Measurements from ENCODE around the gene HARBI1.

HARBI1 gene, protein sequence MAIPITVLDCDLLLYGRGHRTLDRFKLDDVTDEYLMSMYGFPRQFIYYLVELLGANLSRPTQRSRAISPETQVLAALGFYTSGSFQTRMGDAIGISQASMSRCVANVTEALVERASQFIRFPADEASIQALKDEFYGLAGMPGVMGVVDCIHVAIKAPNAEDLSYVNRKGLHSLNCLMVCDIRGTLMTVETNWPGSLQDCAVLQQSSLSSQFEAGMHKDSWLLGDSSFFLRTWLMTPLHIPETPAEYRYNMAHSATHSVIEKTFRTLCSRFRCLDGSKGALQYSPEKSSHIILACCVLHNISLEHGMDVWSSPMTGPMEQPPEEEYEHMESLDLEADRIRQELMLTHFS

DNA sequence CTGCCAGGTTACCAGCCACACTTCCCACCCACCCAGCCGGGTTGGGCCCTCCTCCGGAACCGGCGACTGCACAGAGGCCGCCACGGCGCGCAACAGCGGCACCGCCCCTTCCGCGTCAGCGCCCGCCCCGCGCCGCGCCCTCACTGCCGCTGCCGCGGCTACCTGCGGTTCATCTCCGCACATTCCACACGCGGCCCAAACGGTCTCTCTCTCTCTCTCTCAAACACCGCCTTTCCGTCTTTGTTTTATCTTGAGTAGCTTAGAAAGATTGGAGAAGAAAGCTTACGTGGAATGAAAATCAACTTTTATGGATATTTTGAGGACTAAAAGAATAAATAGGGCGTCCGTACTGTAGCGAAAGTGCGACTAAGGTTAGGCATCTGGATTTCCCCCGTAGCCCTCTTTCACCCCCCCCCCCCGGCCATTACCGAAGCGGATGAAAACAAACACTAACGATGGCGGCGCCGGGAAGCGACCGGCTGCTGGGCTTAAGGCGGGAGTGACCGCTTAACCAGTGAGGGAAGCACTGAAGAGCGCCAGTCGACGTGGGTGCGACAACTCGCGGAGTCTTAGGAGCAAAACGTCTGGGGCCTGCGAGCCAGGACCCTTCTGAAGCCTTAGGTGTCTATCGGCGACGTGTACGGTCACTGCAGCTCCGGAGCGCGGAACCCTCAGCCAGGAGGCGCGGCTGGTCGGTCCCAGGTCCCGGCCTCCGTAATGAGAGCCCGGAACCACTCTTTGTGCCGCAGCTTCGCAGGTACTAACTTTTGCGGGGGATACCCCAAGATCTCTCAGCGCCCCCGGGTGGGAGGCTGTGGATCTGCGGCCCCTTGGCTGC is at the start of gene HARBI1, which contains the start of gene ATG13:
Gene HARBI1, minus strand, starts transcription at position 94 of the 838 bp plus-strand sequence. CDS start 990 bp downstream, outside the sequence.
Gene ATG13, plus strand, starts transcription at position 420 of the 838 bp plus-strand sequence. CDS start 26,739 bp downstream, outside the sequence.
- peak; percentile 79 to 99 (median 88) for DNase-seq
- intact Hi-C loops (cut with DNase I) = loop anchor here (1.0 kb wide), 1 partner anchor 23 kb away; the partner anchor contains the start of gene AMBRA1

DNA sequence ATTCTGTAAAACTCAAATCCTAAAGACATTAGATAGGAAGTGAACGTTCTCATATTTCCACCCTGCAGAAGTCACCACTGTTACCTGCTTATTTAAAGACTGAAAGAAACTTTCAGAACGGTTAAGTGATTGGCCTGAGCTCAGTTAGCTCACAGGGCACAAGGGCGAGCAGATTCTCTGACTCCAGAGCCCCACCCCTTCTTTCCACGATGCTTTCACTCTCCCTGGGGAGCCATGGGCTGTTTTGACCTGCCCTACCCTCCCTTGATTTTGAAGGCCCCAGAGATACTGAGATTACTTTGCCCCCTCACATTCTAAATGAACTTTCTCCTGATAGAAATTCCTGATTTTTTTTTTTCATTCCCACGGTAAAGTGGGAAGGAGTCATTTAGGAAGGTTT is 49.5 kb upstream of the HARBI1 start:
- peak in 1 of 10 donors; percentile 17 for DNase-seq
- intact Hi-C loops (cut with DNase I) = no loop called here

DNA sequence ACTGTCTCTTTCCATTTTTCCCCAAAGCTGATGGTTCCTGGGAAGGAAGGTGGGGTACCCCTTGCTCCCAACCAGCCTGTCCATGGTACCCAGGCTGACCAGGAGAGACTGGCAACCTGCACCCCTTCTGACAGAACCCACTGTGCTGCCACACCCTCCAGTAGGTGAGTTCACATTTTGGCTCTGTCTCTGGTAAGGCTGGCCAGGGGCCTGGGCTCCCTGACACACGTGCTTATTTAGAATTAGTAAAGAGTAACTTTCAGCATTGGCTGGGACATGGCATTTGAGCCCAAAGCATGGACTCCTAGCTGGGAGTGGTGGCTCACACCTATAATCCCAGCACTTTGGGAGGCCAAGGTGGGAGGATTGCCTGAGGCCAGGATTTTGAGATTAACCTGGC is 48.3 kb upstream of the HARBI1 start:
- intact Hi-C loops (cut with DNase I) = no loop called here
- peak in 1 of 10 donors; percentile 27 for DNase-seq

DNA sequence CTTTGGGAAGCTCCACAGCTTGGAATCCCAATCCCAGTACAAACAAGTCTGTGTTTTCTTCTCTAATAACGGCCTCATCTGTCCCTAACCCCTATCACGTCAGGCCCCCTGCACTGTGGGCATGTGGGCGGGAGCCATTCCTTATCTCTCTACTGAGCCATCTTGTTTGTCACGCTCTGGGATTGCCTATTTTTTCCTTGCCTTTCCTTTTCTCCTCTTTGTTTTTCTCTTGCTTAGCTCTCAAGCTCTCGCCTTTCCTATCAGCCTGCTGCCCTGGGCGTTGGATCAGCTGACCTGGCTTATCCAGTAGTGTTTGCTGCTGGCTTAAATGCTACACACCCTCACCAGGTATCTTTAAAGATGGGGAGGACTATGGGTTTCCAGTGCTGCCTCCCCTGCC is 47.6 kb upstream of the HARBI1 start:
- DNase-seq = no peak
- intact Hi-C loops (cut with DNase I) = no loop called here

DNA sequence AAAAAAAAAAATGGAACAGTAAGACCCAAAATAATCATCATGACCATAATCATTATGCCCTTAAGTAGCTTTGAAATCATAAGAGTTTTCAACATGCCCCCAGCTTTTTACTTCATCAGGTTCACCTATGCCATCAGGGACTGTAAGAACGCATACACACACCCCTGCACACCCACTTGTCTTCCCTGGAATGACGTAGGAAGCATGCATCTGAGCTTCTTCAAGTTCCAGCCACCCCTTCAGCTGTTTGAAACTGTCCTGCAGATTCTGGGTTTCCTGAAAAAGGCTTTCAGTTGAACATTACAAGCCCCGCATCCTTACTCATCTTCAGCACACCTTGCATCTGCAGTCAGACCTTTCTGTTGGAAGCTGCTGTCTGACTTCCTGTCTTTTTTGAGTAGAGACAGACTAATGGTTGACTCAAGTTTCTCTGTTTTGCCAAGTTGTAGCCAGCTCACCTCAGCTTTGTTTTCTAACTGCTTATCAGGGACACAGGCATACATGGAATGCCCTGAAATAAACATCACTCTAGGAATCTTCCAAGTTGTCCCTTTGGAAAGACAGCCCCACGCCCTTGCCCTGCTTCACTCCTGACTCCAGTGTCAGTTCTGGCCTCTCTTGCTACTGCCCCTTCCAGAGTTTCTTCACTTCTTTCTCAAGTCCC is 46.4 kb upstream of the HARBI1 start:
- intact Hi-C loops (cut with DNase I) = no loop called here
- no peak for DNase-seq

DNA sequence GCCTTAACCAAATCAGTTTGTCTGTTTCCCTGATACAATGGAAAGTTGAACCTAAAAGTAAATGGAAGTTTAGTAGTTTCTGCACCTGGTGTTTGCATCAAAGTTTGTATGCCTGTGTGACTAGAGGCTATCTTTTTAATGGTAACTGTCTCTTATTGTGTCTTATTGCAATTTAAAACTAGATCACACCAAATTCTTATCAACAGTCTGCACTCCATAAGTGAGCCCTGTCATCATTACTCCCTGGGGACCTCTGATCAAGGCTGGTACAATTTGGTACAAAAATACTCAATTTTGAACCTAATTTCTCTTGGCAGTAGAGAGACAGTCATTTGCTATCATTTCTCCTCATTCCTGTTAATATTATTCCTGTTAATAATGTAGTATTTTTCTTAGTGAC is 45.3 kb upstream of the HARBI1 start:
- intact Hi-C loops (cut with DNase I) = no loop called here
- no peak for DNase-seq

DNA sequence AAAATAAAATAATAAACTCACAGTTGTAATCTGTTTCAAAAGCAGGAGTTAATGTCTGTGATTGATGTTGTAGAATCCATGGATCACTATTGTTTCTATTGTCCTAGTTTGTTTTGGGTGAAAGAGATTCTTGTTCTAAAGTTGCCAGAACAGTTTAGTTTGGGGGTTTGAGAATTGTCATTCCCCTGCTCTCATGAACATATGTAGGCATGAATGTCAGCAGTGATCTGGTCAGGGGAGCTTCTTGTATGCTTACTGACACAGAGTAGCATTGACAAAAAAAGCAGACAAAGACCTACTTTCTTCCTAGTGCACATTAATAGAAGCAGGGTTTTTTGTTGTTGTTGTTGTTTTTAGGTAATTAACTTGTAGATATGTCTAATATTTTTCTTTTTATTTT is 44.8 kb upstream of the HARBI1 start:
- DNase-seq = no peak
- intact Hi-C loops (cut with DNase I) = no loop called here

DNA sequence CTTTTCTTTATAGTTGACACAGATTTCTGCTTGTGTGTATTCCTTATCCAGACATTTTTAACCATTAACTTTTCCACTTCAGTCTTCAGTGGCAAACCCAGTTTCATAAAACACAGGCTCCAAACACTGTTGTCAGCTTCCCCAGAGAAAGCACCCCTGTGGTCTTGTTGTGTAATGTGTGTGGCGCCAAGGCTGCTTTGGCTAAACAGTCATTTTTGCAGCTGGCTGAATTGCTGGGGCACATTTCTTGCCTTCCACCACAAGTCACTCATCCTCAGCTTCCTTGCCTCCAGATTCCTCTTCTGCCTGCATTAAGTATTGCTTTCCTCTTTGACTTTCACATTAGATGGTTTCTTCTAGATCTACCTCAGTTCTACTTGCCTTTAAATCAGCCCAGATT is 42.9 kb upstream of the HARBI1 start:
- no peak for DNase-seq
- intact Hi-C loops (cut with DNase I) = no loop called here

DNA sequence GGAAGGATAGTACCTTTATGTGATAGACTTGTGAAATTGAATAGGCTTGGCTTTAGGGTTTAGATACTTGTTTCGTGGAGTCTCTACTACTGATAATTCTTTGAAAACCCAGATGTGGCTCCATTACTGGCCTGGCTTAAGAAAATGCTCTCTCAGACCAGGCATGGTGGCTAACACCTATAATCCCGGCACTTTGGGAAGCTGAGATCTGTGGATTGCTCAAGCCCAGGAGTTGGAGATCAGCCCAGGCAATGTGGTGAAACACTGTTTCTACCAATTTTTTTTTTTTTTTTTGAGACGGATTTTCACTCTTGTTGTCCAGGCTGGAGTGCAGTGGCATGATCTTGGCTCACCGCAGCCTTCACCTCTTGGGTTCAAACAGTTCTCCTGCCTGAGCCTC is 41.2 kb upstream of the HARBI1 start:
- intact Hi-C loops (cut with DNase I) = no loop called here
- DNase-seq = no peak

DNA sequence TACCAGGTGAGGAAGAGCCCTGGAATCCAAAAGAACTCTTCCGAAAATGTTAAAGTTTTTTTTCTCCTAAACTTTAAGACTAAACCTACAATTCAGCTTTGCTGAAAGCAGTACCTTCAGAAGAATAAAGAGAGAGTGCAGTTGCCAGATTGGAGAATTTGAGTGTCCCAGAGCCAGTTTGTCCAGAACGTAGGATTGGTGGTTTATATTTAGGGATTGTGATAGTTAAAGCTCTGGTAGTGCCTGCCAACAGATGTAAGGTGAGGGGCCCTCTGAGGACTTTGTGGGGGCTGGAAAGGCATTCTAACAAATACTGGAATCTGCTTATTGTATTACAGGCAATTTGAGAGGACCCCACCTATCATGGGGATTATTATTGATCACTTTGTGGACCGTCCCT is 40.2 kb upstream of the HARBI1 start:
- DNase-seq = no peak
- intact Hi-C loops (cut with DNase I) = no loop called here

DNA sequence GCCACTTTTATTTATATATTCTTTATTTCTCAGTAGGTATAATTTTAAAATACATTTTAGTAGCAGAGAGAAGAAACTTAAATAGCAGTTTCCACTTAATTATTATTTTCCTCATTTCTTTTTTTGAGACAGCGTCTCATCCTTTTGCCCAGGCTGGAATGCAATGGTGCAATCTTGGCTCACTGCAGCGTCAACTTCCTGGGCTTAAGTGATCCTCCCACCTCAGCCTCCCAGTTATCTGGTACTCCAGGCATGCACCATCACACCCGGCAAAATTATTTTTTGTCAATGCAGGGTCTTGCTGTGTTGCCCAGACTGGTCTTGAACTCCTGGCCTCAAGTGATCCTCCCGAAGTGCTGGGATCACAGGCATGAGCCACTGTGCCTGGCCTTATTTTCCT is 38.6 kb upstream of the HARBI1 start:
- intact Hi-C loops (cut with DNase I) = no loop called here
- peak in 1 of 10 donors; percentile 26 for DNase-seq

DNA sequence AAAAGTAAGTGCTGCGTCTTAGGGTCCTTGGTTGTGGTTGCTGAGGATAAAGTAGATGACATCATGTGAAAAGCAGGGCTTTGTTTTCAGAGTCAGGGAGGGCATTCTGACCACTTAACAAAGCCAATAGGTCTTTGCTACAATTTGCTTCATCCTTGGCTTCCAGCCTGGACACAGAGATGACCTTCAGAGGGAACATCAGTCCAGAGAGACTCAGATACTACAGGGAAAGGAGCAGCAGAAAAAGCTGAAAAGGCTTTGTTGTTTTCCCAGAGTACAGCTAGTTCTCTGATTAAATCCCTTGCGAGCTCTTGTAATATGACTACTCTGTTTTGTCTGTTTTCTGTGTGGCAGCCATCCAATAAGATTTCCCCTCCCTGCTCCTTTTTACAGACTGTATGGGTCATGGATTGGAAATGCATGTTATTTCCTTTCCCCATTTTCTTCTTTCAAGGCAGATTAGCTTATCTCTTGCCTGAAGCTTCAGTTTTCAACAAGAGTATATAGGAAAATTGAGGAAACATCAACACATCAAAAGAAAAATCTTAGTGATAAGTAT is 32.2 kb upstream of the HARBI1 start:
- intact Hi-C loops (cut with DNase I) = loop anchor here (1.0 kb wide), 1 partner anchor 47 kb away; no protein-coding TSS in a partner anchor

DNA sequence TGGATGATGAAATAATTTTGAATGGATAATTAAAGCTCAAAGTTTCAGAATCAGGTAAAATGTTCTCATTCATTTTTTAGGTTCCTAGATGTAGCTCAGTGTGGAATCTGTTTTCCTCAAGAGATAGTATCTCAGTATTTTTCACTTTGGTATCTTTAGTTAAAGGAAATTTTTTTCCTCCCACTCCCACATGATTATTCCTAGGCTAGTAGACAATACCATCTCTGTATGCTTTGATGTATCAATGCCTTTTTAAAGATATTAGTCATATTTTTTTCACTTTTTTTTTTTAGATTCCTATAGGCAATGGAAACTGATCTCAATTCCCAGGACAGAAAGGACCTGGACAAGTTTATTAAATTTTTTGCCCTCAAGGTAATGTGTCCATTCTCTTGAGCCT is 27.0 kb upstream of the HARBI1 start:
- no peak for DNase-seq
- intact Hi-C loops (cut with DNase I) = no loop called here

More for the DNA sequence above, 32.2 kb upstream of the HARBI1 start:
- peak in 6 of 10 donors; percentile 13 to 73 (median 40) for DNase-seq

DNA sequence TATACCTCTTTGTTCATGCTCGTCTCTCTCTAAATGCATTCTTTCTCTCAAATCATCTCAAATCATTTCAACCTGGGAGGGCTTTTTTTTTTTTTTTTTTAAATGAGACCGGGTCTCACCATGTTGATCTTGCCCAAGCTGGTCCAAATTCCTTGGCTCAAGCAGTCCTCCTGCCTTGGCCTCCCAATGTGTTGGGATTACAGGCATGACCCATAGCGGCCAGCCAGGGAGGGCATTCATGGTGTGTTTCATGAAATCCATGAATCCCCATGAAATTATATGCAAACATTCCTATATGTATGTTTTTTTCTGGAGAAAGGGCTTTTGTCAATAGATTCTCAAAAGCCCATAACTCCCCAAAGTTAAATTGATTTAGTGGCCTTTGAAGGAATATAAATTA is 26.5 kb upstream of the HARBI1 start:
- intact Hi-C loops (cut with DNase I) = no loop called here

DNA sequence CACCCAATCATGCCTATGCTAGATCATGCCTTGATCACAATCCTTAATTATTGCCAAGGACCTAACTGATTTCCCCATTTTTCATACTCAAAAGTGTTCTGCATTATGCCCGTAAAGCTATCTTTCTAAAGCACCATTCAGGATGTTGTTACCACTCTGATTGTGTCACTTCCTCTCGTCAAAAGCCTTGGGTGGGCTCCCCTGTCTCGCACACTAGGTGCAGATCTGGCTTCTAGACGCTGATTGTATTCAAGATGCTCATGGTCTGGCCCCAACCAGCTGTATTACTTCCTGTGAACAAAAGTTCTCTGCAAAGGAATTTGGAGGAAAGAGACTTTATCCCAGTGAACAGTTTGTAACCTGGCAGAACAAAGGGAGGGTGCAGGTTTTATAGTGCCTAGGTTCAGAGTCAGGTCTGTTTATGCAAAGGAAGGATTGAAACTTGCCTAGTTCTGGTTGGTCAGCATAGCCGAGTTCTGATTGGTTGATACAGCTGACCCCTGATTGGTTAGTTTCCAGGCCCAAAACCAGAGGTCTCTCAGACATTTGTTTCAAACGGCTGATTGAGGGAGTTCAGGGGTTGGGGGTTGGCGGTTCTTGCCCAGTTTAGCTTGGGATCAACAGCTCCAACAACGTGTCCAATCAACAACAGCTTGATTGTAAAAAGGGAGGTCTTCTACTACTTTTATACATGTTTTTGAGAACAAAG is 25.8 kb upstream of the HARBI1 start:
- DNase-seq = no peak
- intact Hi-C loops (cut with DNase I) = no loop called here

More for the DNA sequence above, 26.5 kb upstream of the HARBI1 start:
- no peak for DNase-seq

DNA sequence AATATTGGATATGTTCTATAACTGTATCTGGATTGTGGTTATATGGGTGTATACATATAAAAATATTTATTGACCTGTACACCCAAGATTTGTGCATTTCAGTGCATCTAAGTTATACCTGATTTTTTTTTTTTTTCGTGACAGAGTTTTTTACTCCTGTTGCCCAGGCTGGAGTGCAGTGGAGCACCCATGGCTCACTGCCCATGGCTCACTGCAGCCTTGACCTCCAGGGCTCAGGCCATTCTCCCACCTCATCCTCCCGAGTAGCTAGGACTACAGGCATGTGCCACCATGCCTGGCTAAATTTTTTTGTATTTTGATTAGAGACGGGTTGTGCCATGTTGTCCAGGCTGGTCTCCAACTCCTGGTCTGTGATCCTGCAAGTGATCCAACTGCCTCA is 24.6 kb upstream of the HARBI1 start:
- intact Hi-C loops (cut with DNase I) = no loop called here
- no peak for DNase-seq

DNA sequence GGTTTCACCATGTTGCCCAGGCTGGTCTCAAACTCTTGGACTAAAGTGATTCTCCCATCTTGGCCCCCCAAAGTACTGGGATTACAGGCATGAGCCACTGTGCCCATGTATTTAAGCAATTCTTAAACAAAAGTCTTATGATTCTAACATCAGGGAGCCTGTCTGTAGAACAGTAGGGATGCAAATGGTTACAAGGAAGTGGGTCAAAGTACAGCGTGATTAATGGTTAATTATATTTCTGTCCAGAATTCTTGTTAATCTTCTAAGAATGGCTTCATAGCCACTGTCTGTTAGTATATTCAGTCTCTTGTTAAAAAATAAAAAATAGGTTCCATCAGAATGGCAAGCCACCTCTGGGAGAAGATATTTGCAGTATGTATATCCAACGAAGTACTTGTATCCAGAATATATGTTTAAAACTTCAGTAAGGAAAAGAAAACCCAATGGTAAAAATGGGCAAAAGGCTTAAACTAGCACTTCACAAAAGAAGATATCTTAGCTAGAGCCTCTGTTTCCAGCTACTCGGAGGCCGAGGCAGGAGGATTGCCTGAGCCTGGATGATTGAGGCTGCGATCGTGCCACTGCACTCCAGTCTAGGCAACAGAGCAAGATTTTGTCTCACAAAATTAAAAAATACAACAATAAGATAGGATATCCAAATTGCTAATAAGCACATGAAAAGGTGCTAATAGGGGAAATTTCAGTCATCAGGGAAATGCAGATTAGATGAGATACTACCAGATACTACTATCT is 23.2 kb upstream of the HARBI1 start:
- intact Hi-C loops (cut with DNase I) = no loop called here
- no peak for DNase-seq

DNA sequence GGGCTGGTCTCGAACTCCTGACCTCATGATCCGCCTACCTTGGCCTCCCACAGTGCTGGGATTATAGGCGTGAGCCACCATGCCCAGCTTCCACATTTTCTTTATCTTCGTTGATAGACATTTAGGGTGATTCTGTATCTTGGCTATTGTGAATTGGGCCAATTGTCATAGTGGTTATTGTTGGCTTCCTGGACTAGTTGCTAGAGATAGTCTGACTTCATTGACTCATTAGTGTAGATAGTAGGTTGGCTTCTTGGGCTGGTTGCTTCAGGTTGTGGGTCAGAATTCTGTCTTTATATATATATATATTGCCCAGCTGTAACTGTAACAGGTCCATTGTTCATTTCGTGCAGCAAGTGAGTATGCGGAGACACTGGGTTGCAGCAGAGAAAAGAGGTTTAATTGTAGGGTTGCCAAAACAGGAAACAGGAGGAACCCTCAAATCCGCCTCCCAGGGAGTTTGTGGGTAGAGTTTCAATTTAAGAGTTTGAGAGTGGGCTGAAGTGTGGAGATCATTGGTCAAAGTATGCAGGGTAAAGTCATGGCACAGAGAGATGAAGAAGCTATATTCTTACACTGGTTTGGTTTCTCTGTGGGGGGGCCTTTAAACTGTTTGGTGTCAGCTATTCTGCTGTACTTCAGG is 22.3 kb upstream of the HARBI1 start:
- no peak for DNase-seq
- intact Hi-C loops (cut with DNase I) = no loop called here

DNA sequence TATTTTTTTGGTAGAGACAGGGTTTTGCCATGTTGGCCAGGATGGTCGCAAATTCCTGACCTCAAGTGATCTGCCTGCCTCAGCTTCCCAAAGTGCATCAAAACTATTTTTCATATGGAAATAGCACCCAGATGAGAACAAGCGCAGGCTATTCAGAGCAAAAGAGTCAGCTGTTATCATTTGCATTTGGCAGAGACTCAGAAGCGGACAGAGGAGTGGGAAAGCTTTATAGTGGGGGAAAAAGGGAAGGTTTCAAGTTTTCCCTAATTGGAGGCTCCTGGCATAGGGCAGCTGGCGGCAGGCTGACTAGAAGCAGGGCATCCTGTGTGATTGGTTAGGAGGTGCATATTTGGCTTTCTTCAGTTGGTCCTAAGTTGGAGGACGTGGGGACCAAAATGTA is 20.5 kb upstream of the HARBI1 start:
- peak in 1 of 10 donors; percentile 21 for DNase-seq
- intact Hi-C loops (cut with DNase I) = no loop called here

Measured in posterior cingulate gyrus (tissue), 11 donors.